Urothelium cell line (cell line): ENCODE measurements around the gene FZD7.

Experiments
- DNase-seq: peaks from one replicate; pipeline ENCODE4 v3.0.0; 2011; ENCODE audit warnings: low spot score, mixed read lengths
- FAIRE-seq: peaks from 2 replicates; lab custom pipeline; 2011; peaks lifted over from hg19 to GRCh38; lab: Jason Lieb, UNC

The FZD7 gene

DNA sequence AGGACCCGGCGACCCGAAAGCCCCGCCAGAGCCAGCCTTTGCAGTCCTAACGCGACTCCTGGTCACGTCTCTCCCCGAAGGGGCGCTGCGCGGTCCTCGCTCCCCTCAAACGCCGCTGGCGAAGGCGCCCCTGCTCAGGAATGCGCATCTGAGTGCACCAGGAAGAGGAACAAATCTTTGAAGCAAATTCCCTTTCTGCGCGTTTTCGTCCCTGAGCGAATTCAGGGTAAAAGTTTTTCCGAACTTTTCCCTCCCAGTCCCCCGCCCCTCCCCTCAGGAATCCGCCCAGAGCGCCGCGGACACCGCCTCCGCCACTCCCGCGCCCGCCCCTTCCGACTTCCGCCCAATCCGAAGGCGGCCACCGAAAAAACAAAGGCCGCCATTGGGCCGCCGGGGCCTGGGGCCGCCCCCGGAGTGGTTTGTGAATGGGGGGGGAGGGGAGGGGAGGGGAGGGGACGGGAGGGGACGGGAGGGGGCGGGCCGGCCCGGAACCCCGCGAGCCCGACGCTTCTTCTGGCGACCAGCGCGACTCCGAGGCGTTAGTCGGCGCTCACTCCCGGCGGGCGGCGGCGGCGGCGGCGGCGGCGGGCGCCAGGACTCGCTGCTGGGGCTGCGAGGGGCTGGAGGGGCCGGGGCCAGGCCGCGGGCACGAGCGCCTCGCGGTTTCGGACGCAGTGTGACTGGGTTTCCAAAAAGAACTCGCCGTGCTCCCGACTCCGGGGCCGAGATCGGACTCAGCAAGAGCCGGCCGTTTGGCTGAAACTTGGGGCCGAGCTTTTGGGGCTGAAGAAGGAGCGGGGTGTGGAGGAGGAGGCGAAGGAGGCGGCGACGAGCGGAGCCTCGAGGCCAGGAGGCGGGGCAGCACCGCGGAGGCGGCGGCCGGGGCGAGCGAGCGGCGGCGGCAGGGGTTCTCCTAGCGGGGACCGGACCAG is at the start of gene FZD7:
TSS of gene FZD7 (plus strand) at position 539 of the 932 bp plus-strand sequence. CDS start 793 bp downstream, outside the sequence.
- FAIRE-seq = no peak

DNA sequence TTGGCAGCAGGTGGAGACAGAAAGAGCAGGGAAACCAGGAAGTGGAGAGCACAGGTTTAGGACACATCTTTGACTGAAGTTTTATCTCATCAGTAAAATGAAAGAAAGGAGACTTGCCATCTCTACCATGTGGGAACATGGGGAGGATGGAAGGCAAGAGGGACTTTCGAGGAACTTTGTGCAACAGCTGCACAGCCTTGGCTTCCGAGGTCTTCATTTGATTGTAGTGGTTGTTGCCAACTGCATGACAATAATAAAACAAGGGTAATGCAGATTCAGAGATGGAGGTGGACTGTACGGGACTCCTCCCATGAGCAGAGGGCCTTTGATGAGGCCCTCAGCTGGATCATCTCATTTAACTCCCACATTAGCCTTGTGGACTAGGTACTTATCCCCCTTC is 49.3 kb upstream of the FZD7 start:
- DNase-seq (no peak), FAIRE-seq (no peak)

More for the DNA sequence above, at the start of gene FZD7:
- DNase-seq = peak; percentile 96

DNA sequence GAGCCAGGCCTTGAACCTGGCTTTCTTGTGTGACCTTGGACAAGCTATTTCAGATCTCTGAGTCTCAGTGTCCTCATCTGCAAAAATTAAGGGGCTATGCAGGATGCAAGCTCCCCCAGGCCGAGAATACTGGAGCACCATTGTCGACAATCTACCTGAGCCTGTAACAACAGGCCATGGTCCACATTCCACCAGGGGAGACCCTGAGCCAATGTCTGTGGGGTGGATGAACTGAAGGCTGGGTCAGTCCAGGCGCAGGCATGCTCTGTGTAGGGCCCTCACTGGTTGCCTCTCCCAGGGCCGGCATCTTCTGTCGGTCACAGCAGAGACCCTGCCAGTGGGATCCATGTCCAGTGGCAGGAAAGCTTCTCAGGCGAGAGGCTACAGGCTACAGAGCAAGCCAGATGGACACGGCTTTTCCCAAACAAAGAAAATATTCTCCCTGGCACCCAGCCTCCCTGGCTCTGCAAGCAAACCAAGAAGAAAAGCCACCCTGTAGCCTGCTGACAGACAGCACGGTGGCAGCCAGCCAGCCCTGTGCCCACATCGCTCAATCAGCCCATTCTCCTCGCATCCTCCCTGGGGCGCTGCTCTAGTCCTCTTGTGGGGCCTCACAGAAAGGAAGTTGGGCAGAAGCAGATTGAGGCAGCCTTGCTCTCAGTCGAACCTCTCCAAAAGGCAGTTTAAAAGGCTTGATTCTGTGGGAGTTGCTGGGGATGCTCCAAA is 48.7 kb upstream of the FZD7 start:
- DNase-seq = no peak
- FAIRE-seq = no peak

DNA sequence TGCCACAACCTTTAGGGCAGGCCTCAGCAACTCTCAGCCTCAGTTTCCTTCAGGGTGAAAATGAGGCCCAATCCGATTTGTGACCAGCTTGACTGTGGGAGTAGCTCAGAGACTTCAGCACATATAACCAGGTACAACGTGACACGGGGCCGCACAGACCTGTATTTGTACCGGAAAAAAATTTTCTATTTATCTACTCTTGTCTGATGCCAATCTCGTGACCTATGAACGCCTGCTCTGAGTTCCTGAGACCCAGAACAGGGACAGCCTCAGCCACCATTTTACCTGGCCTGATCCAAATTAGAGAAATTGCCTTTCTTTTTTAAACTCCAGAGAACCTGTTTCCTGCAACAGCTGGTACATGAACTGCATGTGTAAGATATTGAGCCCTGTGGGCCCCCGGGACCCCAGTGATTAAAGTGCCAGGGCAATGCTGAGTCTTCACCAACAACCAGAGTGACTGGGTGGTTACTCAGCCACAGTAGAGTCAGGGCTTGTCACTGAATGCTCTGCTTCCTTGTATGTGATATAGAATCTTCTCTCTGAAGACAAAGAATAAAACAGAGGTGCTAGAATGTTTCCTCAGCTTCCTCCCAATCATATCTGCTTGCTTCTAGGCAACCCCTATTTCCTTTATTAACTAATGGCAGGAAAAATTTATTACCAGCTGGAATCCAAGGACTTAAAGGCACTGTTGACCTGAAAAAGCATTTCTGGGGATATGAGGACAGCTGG is 47.8 kb upstream of the FZD7 start:
- FAIRE-seq (no peak), DNase-seq (no peak)

DNA sequence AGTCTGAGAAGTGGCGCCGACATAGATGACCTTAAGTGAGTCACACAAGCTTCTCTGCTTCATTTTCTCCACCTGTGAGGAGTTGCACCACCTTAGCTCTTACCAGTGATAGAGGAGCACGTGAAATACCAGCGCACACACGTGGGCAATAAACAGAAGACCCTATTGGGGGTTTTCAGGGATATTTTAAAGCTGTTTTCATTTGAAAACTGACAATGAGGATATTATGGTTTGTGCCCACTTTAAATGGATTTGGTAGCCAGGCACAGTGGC is 47.3 kb upstream of the FZD7 start:
- DNase-seq (no peak), FAIRE-seq (no peak)

DNA sequence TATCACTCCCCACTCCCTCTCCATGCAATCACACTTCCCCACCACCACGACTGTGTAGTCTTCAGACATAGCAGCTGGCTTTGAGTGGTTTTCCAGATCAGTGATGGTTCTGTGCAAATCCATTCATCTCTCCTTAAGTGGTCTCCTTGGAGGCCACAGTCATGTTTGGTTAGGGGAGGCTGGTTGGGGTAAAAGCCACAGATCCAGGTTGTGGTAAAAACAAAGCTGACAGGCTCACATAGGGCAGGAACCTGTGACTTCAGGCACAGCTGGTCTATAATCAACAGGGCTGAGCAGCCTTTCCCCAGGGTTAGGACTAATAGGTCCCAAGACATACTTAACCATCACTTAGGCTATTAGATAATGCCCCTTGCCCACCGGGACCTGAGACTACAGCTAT is 46.2 kb upstream of the FZD7 start:
- DNase-seq (no peak), FAIRE-seq (no peak)

DNA sequence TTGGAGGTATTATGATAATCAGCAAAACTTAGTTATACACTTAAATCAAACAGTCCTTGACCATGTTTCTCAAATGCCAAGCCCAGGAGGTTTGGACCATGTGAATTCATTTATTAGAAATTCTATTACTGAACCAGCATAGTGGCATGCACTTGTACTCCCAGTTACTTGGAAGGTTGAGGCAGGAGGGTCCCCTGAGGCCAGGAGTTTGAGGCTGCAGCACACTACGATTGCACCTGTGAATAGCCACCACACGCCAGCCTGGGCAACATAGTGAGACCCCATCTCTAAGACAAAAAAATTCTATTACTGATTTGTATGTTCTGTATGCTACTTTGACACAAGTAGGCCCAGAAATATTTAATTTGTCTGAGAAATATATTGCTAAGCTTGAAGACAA is 43.6 kb upstream of the FZD7 start:
- FAIRE-seq (no peak), DNase-seq (no peak)

DNA sequence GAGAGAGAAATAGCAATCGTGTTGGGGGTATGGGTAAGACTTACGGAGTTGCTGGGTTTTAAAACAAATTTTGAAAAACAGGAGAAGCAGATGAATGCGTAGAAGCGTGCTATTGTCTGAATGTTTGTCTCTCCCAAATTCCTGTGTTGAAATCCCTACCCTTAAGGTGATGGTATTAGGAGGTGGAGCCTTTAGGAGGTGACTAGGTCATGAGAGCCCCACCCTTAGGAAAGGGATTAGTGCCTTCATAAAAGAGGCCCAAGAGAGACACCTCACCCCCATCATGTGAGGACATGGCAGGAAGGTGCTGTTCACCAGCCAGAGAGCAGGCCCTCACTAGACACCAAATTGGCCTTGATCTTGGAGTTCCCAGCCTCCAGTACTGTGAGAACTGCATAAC is 40.7 kb upstream of the FZD7 start:
- DNase-seq = no peak
- FAIRE-seq = no peak

DNA sequence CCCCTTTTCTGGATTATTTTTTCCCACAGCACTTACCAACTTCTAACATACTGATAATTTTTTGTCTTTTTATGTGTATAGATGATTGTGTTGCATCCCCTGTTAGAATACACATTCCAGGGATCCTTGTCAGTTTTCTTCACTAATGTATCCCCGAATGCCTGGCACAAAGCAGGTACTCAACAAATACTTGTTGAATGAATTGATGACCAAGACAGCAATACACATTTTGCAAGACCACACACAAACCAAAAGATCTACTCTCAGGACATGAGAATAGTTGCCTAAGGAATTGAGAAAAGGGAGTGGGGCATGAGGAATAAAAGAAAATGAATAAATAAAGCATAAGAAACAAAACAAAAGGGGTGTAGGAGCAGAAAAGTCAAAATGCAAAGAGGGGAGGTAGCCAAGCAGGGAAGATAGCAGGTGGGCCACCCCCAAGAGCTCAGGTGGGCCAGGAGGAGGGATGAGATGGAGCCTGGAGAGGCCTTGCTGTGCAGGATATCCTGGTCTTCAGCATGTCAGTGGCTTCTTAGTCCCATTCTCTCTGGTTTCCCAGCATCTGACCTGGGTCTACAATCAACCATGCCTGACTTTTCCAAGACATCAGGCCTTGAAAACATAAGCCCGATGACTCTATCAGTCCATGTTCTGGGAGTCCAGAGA is 38.5 kb upstream of the FZD7 start:
- DNase-seq = no peak
- FAIRE-seq = no peak

DNA sequence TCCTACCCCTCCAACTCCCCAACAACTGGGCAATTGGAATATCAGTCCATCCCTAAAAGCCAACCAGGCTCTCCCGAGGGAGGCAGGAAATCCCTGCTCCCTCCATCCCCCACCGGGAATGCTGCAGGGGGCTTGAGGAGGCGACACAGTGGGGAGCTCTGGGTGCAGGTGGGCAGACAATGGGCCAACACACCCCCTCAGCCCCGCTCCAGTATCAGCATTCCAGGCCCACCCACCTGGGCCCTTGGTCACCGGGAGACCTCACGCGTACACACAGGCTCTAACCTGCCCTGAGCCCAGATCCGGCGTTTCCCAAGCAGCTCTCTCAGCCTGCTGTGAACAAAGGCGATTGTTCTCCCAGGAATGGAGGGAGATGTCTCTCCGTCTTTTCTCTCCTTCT is 37.6 kb upstream of the FZD7 start:
- DNase-seq (no peak), FAIRE-seq (no peak)

DNA sequence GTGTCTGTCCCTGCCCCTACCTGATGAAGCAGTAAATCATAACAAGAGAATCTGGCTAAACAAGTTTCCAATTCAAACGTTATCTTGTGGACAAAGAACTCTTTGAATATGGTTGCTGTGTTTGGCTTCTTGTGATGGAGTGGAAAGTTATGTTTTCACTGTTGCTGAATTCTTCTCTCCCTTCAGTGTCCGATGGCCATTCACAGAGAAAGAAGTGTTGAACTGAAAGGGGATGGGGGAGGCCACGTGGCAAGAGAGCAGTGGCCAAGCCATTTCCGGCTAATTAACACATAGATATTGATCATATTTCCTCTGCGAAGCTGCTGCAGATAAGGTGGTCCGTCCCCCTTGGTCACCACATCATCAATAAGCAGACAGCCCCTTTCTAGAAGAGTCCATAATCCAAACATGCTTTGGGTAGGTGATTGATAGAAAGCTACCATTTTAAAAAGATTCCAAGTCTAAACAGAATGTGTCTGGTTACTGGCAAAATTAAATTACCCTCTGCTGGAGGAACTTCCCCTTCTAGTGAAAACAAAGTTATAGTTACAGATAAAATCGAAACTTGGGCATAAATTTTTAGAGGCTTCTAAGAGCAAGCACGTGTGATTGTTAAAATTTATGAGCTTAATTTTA is 36.9 kb upstream of the FZD7 start:
- DNase-seq (no peak), FAIRE-seq (no peak)

DNA sequence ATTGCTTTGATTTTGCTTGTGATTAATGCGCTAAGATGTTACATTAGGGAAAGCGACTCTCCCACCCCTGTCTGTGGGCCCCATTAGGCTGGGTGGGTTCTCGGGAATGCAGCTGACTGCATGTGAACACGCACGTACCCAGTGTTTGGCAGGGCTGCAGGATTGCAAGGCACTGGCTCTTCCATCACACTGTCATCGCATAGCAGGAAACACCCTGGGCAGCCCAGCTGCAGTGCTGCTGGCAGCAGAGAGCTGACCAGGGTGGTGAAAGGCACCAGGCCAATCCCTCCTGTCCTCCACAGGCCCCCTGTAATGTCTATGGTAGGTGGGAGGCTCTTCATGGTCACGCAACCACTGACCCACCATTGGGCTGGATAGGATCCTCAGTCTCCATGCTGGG is 34.4 kb upstream of the FZD7 start:
- no peak for DNase-seq
- FAIRE-seq = no peak

DNA sequence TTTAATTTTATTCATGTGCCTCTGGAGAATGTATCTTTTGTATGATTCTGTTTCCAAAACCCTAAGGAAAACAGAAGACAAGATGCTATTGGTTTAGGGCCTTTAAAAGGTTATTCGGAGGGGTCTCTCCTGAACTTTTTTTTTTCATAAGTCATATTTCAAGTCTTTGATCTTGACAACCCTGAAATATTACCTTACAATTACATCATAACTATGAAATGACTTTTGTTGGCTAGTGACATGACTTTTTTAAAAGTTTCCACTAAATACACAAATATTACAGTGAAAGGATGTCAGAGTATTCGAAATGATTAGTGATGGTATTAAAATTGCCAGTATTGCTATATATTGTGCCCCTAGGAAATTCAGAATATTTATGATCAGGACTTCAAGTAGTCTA is 31.8 kb upstream of the FZD7 start:
- FAIRE-seq (no peak), DNase-seq (no peak)

DNA sequence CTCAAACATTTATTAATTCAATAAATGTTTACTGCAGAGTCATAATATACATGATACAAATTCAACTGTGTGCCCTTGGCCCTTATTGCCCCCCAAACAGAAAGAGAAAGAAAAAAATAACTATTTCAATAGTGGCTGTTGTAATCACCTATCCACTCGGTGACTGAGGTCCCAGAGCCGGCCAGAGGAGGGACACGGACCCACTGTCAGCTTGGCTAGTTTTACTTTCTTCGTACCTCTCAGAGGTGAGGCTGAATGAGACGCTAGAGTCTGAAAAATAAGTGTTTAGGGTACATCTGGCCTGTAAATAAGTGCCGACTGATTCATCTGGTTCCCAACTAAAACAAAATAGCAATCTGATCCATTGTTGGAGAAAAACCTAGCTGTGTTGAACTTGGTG is 31.3 kb upstream of the FZD7 start:
- FAIRE-seq = no peak
- DNase-seq = no peak

DNA sequence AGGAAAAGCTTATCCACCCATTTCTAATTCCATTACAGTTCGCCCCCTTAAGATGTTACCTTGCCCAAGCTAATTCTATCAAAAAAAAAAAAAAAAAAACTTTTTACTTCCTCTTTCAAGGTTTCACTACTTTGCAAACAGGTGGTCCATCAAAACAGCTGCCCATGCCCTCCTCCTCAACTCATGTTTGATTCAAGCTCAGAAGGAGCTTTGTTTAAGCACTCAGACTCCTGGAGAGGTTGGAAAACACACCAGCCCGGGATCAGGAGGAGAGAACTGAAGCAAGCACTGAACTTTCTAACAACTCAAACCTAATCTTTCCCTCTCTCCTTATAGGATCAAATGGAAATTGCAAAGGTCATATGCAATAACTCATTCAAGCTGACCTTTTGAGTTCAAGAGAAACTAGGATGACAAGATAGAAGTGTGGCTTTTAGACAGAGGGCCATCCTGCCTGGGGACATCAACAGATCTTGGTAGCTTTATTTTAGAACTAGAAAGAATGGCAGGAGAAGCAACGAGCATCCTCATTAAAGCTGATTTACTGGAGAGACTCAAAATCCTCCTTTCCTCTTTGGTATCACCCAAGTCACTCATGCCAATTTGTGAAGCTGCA is 28.3 kb upstream of the FZD7 start:
- DNase-seq (no peak), FAIRE-seq (no peak)

DNA sequence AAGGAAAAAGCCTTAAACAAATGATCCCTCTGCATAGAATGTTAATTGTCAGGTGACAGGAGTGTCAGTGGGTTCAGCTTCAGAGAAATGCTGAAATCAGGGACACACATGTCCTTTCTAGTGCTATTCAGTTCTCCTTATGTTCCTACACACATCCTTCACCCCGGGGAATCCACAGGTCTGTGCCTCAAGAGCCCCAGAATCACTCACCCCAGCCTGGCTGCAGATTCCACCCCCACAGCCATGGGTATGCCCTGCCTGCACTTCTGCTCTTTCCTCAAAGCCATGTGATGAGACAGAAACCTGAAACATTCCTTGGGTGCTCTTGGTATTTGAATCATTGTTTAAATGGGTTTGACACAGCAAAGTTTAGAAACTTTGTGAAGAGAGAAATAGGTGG is 27.4 kb upstream of the FZD7 start:
- DNase-seq (no peak), FAIRE-seq (no peak)

DNA sequence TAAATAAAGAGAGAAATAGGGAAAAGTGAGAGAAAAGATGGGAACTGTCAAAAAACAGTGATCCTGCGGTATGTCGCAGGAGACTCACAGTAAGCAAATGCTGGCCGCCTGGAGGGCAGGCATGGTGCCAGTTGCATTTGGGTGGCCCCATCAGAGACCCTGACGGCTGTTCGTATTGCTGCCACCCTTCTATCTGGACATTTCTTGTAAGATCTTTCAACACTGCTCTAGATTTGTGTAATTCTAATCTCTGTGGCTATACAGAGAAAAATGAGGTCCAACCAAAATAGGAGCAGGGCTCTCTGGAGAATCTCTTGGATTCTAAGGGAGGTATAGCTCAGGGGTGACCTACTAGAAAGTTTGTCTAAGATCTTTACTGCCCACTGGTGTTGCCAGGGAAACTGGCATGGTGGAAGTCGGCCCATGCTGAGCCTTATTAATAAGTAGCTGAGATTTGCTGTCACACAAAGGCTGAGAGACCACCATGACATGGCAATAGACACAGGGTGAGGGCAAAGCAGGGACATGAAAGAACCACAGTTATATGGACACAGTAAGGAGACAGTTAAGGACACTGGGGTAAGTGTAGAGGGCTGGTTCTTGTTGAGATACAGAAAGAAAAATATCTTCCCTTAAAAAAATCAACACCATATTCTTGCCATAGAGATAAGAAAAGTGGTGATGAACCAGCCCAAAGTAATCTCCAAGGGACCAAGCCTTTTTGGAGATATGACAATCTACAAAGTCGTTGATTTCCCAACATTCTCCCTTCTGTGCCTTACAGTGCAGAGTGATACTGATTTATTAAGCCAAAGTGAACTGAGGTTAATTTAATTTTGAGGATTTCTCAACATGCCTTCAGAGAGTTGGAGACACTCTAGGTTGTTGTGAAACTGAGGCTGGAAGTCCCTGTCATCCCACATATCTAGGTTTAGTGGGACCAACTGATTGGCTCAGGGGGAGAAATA is 26.4 kb upstream of the FZD7 start:
- FAIRE-seq = no peak
- DNase-seq = no peak

DNA sequence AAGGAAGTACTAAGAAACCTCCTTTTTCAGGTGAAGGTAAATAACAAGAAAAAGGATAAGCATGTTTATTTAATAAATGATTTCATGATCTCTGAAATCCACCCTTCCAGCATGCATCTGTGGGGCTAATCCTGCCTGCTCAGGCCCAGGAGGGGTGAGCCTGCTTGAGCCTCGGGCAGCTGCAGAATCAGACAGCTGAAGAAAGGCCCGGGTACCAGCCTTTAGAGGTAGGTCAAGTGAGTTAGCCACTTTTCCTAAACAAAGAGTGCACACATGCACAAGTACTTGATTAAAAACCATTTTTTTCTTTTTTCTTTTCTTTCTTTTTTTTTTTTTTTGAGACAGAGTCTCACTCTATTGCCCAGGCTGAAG is 25.7 kb upstream of the FZD7 start:
- FAIRE-seq (no peak), DNase-seq (no peak)

DNA sequence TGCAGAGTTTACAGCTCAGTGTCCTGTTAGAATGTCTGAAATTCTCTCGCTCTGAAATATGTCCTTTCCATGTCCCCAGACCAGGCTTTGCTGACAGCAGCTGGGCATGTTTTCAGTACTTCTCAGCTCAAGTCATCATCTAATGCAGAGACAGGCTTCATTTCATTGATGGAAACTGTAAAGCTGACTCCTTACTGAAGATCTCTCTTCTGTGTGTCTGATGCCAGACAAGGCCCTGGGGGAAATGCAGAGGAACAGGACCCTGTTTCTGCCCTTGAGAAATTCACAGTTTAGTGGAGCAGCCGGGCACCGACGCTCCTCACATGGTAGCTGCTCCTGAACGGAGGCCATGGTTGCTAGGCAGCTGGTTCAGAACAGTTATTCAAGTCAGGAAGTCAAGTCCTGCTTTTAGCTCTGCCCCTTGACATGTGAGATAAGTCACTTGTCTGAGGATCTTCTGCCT is 24.6 kb upstream of the FZD7 start:
- no peak for DNase-seq

More for the DNA sequence above, 24.6 kb upstream of the FZD7 start:
- FAIRE-seq = no peak
